Effector memory CD4-positive, alpha-beta T cell (primary cell): ENCODE data around the gene XPR1.

Source experiments
- DNase-seq, 3 donors: peaks; one replicate each; pipeline ENCODE4 v3.0.0-alpha.2; 2020
- H3K27ac ChIP-seq: 2 replicates; pipeline ENCODE4 v1.7.0; 2013; ENCODE audit warnings: mild to moderate bottlenecking, low read length, moderate library complexity; ENCODE audit not compliant: insufficient read depth, poor library complexity, severe bottlenecking
- H3K27me3 ChIP-seq: replicated peaks from 2 replicates; pipeline ENCODE4 v1.7.0; 2013; ENCODE audit warnings: mild to moderate bottlenecking, low read length; ENCODE audit not compliant: insufficient read depth, control insufficient read depth, poor library complexity, severe bottlenecking
- H3K36me3 ChIP-seq: 2 replicates; pipeline ENCODE4 v1.7.0; 2013; ENCODE audit warnings: mild to moderate bottlenecking, low read length, moderate library complexity; ENCODE audit not compliant: control insufficient read depth, insufficient read depth
- H3K4me1 ChIP-seq: 2 replicates; pipeline ENCODE4 v1.7.0; 2013; ENCODE audit warnings: low read length, mild to moderate bottlenecking; ENCODE audit not compliant: control insufficient read depth, insufficient read depth, poor library complexity, severe bottlenecking
- H3K4me3 ChIP-seq: 2 replicates; pipeline ENCODE4 v1.7.0; 2013; ENCODE audit warnings: low read length, low read depth, mild to moderate bottlenecking; ENCODE audit not compliant: insufficient read depth, poor library complexity, severe bottlenecking
- H3K9me3 ChIP-seq: 2 replicates; pipeline ENCODE4 v1.7.0; 2013; ENCODE audit warnings: mild to moderate bottlenecking, low read length, moderate library complexity; ENCODE audit not compliant: control insufficient read depth

Gene XPR1

GRCh38 chr1:180841415-180841814 is 209.6 kb downstream of the XPR1 start:
- no peaks in the 10 kb centered on the region for H3K9me3 ChIP-seq
- DNase-seq: no peak
- no peaks in the 10 kb centered on the region for H3K4me1 ChIP-seq
- H3K27me3 ChIP-seq: no peaks in the 10 kb centered on the region
- H3K36me3 ChIP-seq: peaks cover 5% of the 10 kb centered on the region
- no peak overlapping the region for H3K4me3 ChIP-seq
- H3K27ac ChIP-seq: no peak overlapping the region

GRCh38 chr1:180842052-180842451 is 210.2 kb downstream of the XPR1 start:
- no peak for DNase-seq
- Histone ChIP-seq H3K36me3 (peaks cover 5% of the 10 kb centered on the region), H3K27ac (no peak overlapping the region), H3K27me3 (no peaks in the 10 kb centered on the region), H3K4me1 (no peaks in the 10 kb centered on the region), H3K4me3 (no peak overlapping the region), H3K9me3 (no peaks in the 10 kb centered on the region)

- Histone ChIP-seq H3K27me3 (no peaks in the 10 kb centered on the region), H3K9me3 (no peaks in the 10 kb centered on the region), H3K4me1 (no peaks in the 10 kb centered on the region), H3K27ac (no peak overlapping the region), H3K4me3 (no peak overlapping the region), H3K36me3 (peaks cover 3% of the 10 kb centered on the region)
- DNase-seq: no peak
Observed at GRCh38 chr1:180842491-180843275, 210.9 kb downstream of the XPR1 start.

GRCh38 chr1:180845352-180845751 is 213.5 kb downstream of the XPR1 start:
- Histone ChIP-seq H3K4me1 (no peaks in the 10 kb centered on the region), H3K36me3 (no peaks in the 10 kb centered on the region), H3K4me3 (no peak overlapping the region), H3K9me3 (no peaks in the 10 kb centered on the region), H3K27me3 (no peaks in the 10 kb centered on the region), H3K27ac (no peak overlapping the region)
- DNase-seq: no peak

- Histone ChIP-seq H3K27me3 (no peaks in the 10 kb centered on the region), H3K4me3 (no peak overlapping the region), H3K27ac (no peak overlapping the region), H3K36me3 (no peaks in the 10 kb centered on the region), H3K4me1 (peaks cover 5% of the 10 kb centered on the region), H3K9me3 (no peaks in the 10 kb centered on the region)
- no peak for DNase-seq
Observed at GRCh38 chr1:180848191-180848590, 216.4 kb downstream of the XPR1 start.

- Histone ChIP-seq H3K36me3 (no peaks in the 10 kb centered on the region), H3K9me3 (no peaks in the 10 kb centered on the region), H3K27me3 (no peaks in the 10 kb centered on the region), H3K27ac (no peak overlapping the region), H3K4me1 (peaks cover 5% of the 10 kb centered on the region), H3K4me3 (no peak overlapping the region)
- DNase-seq: no peak
Observed at GRCh38 chr1:180849031-180849775, 217.4 kb downstream of the XPR1 start.

GRCh38 chr1:180851995-180852887 is 220.4 kb downstream of the XPR1 start:
- no peaks in the 10 kb centered on the region for H3K9me3 ChIP-seq
- DNase-seq: no peak
- H3K27ac ChIP-seq: no peak overlapping the region
- no peaks in the 10 kb centered on the region for H3K27me3 ChIP-seq
- H3K36me3 ChIP-seq: no peaks in the 10 kb centered on the region
- H3K4me3 ChIP-seq: no peak overlapping the region
- peaks cover 5% of the 10 kb centered on the region for H3K4me1 ChIP-seq

GRCh38 chr1:180854001-180854400 is 222.2 kb downstream of the XPR1 start:
- Histone ChIP-seq H3K9me3 (no peaks in the 10 kb centered on the region), H3K4me3 (no peak overlapping the region), H3K27me3 (no peaks in the 10 kb centered on the region), H3K4me1 (peaks cover 5% of the 10 kb centered on the region), H3K36me3 (no peaks in the 10 kb centered on the region), H3K27ac (no peak overlapping the region)
- no peak for DNase-seq

GRCh38 chr1:180854456-180854855 is 222.6 kb downstream of the XPR1 start:
- H3K4me3 ChIP-seq: no peak overlapping the region
- DNase-seq: no peak
- H3K36me3 ChIP-seq: no peaks in the 10 kb centered on the region
- no peak overlapping the region for H3K27ac ChIP-seq
- H3K9me3 ChIP-seq: no peaks in the 10 kb centered on the region
- H3K4me1 ChIP-seq: peaks cover 5% of the 10 kb centered on the region
- H3K27me3 ChIP-seq: no peaks in the 10 kb centered on the region
